ENCODE measurements around the gene CLPTM1L.

- TF ChIP-seq, protein P1, sequence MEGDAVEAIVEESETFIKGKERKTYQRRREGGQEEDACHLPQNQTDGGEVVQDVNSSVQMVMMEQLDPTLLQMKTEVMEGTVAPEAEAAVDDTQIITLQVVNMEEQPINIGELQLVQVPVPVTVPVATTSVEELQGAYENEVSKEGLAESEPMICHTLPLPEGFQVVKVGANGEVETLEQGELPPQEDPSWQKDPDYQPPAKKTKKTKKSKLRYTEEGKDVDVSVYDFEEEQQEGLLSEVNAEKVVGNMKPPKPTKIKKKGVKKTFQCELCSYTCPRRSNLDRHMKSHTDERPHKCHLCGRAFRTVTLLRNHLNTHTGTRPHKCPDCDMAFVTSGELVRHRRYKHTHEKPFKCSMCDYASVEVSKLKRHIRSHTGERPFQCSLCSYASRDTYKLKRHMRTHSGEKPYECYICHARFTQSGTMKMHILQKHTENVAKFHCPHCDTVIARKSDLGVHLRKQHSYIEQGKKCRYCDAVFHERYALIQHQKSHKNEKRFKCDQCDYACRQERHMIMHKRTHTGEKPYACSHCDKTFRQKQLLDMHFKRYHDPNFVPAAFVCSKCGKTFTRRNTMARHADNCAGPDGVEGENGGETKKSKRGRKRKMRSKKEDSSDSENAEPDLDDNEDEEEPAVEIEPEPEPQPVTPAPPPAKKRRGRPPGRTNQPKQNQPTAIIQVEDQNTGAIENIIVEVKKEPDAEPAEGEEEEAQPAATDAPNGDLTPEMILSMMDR (IDR thresholded peaks at IDR 0.05), result no peak
- no peak for TF ChIP-seq POLR2A (IDR thresholded peaks at IDR 0.05)
Measured at GRCh38 chr5:1314564-1314982, 30.3 kb downstream of the CLPTM1L start.

Measured in breast epithelium (tissue), 3 donors.